ENCODE measurements around the gene HS1BP3.

GRCh38 chr2:20624156-20624883 lies 26.6 kb downstream of the HS1BP3 start:
- no peak for TF ChIP-seq POLR2A (IDR thresholded peaks at IDR 0.05)
- TF ChIP-seq CTCF (IDR thresholded peaks at IDR 0.05), result no peak

Measured in lower leg skin (tissue), 3 donors.